Erythroblast (primary cell): ENCODE results near the gene C12orf57.

Source experiments
- DNase-seq, 2 experiments: peaks; one replicate each; lab custom pipeline; 2025; lab: John Stamatoyannopoulos, UW
- GATA1 ChIP-seq: IDR thresholded peaks from 2 replicates; pipeline ENCODE4 v1.6.1; 2011; ENCODE audit warnings: low read depth, mild to moderate bottlenecking, control low read depth, low read length, moderate library complexity
- POLR2A ChIP-seq: IDR thresholded peaks from 2 replicates; pipeline ENCODE4 v1.6.1; 2011; ENCODE audit warnings: mild to moderate bottlenecking, low read length

C12orf57 gene

GRCh38 chr12:6948873-6949594 lies 5.2 kb downstream of the C12orf57 start:
- TF ChIP-seq POLR2A (no peak), GATA1 (no peak)
- no peak for DNase-seq

- DNase-seq: peak in 1 of 2 experiments; percentile 53
- TF ChIP-seq POLR2A (no peak), GATA1 (no peak)
Measured at GRCh38 chr12:6950401-6950801, 6.6 kb downstream of the C12orf57 start.

- DNase-seq: no peak
Measured at GRCh38 chr12:6950811-6951540, 7.2 kb downstream of the C12orf57 start, which contains the start of gene PTPN6. PTPN6 (plus strand) TSS chr12:6951356; CDS start chr12:6951513, 157 bp downstream.

GRCh38 chr12:6951551-6952120 lies 7.8 kb downstream of the C12orf57 start:
- DNase-seq: no peak
- no peak for TF ChIP-seq GATA1
- TF ChIP-seq POLR2A: no peak

More at GRCh38 chr12:6950811-6951540, 7.2 kb downstream of the C12orf57 start, which contains the start of gene PTPN6:
- TF ChIP-seq GATA1 (no peak), POLR2A (peak; percentile 63)

- DNase-seq: no peak
- TF ChIP-seq GATA1 (no peak), POLR2A (peak; percentile 42)
Measured at GRCh38 chr12:6952121-6952862, 8.5 kb downstream of the C12orf57 start.

- TF ChIP-seq GATA1 (no peak), POLR2A (no peak)
- DNase-seq: no peak
Measured at GRCh38 chr12:6952863-6953441, 9.1 kb downstream of the C12orf57 start.

GRCh38 chr12:6953442-6954315 lies 9.9 kb downstream of the C12orf57 start:
- DNase-seq: no peak
- TF ChIP-seq GATA1: no peak
- TF ChIP-seq POLR2A: peak; percentile 61

GRCh38 chr12:6954316-6955107 lies 10.7 kb downstream of the C12orf57 start:
- no peak for TF ChIP-seq POLR2A
- TF ChIP-seq GATA1: no peak
- no peak for DNase-seq

GRCh38 chr12:6955108-6956020 lies 11.5 kb downstream of the C12orf57 start:
- DNase-seq: no peak

GRCh38 chr12:6956021-6956727 lies 12.4 kb downstream of the C12orf57 start:
- TF ChIP-seq POLR2A (peak; percentile 15), GATA1 (no peak)
- DNase-seq: no peak

More at GRCh38 chr12:6955108-6956020, 11.5 kb downstream of the C12orf57 start:
- TF ChIP-seq POLR2A (no peak), GATA1 (no peak)
